Head of caudate nucleus (tissue), 42 donors: ENCODE measurements around the gene PRDM8.

Experiments used
- DNase-seq, 42 donors: peaks; one replicate each; pipeline versions ENCODE4 v3.0.0 to v3.0.0-alpha.2; 2020 to 2021; ENCODE audit warnings: mixed read lengths in 7 of 42
- intact Hi-C: fragments of 100-400 bp; cut with DNase I; formaldehyde crosslinking; loops from one replicate; pipeline ENCODE4 v1.15.0; 2022

Gene PRDM8

GRCh38 chr4:80249144-80249543 lies 51.8 kb downstream of the PRDM8 start:
- intact Hi-C loops: no loop called here

DNA sequence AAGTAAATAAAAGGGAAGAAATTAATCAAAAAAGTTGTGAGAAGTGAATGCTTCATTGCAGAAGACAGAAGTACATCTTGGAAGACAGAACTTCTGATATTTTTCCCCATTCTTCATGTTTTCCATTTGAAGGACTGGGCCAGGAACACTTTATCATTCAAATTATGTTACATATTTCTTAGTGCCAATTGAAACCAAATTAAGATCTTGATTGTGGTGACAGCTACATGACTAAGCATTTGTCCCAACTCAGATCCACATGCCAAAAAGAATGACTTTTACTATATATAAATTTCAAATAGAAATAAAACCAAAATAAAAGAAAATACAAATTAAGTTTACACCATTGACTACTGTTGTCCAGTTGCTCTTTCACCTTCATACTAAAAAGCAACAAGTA lies 55.1 kb downstream of the PRDM8 start:
- no peak for DNase-seq
- intact Hi-C loops: no loop called here

More at GRCh38 chr4:80249144-80249543, 51.8 kb downstream of the PRDM8 start:
- DNase-seq: no peak

- no peak for DNase-seq
- intact Hi-C loops: no loop called here
Measured at GRCh38 chr4:80252953-80253352, 55.6 kb downstream of the PRDM8 start.

- intact Hi-C loops: no loop called here
Measured at GRCh38 chr4:80253510-80253909, 56.2 kb downstream of the PRDM8 start.

More at GRCh38 chr4:80253510-80253909, 56.2 kb downstream of the PRDM8 start:
- no peak for DNase-seq
